T-cell (primary cell): ENCODE results near the gene CCDC7. TPM values are rescaled to one million over a fixed set of nuclear protein-coding genes. Genes with fewer than 3 reads are reported as not detected.

ENCODE experiments used
- ATAC-seq, 4 experiments: fragments of 200-7000 bp in 3 of 4; fragments of 150-1000 bp in 1 of 4; cut with Tn5 transposase; replicated peaks in 1 of 4; 1 replicate in 3 of 4; 2 replicates in 1 of 4; pipeline ENCODE4 v1.10.0; 2021; ENCODE audit warnings: moderate library complexity in 3 of 4, mild to moderate bottlenecking in 2 of 4, moderate number of reproducible peaks in 1 of 4
- CTCF ChIA-PET, 2 donors: fragments of 300-600 bp; sonication (Branson Sonifier 250); formaldehyde crosslinking; loops; one replicate each; lab custom pipeline; 2022; ENCODE audit warnings: antibody characterized with exemption in 2 of 2; lab: Charles Lee
- POLR2A ChIA-PET, 2 donors: fragments of 300-600 bp; sonication (Branson Sonifier 250); formaldehyde crosslinking; loops; one replicate each; lab custom pipeline; 2022; ENCODE audit warnings: antibody characterized with exemption in 2 of 2; lab: Charles Lee
- DNase-seq, 35 experiments: peaks; one replicate each; pipeline versions ENCODE4 v3.0.0 to v3.0.0-alpha.2; 2013 to 2023
- H3K27ac ChIP-seq: one replicate; pipeline ENCODE4 v1.5.1; 2013; ENCODE audit warnings: low read length
- H3K27me3 ChIP-seq, 2 experiments: replicated peaks in 1 of 2; 1 replicate in 1 of 2; 2 replicates in 1 of 2; pipeline versions ENCODE4 v1.6.1 to v1.7.0; 2013; ENCODE audit warnings: low read length in 1 of 2, mixed read lengths in 1 of 2; ENCODE audit not compliant: control insufficient read depth in 2 of 2, insufficient read depth in 2 of 2; ENCODE audit errors: extremely low read depth in 1 of 2
- H3K36me3 ChIP-seq, 2 donors: 1 replicate in 1 of 2; 2 replicates in 1 of 2; pipeline versions ENCODE4 v1.6.1 to v1.7.0; 2013; ENCODE audit warnings: low read length in 1 of 2; ENCODE audit not compliant: control insufficient read depth in 2 of 2, insufficient read depth in 1 of 2; ENCODE audit errors: extremely low read depth in 1 of 2
- H3K4me1 ChIP-seq, 2 experiments: 1 replicate in 1 of 2; 2 replicates in 1 of 2; pipeline versions ENCODE4 v1.6.1 to v1.7.0; 2013; ENCODE audit warnings: low read length in 2 of 2, mixed read lengths in 1 of 2; ENCODE audit not compliant: insufficient read depth in 2 of 2, control insufficient read depth in 1 of 2; ENCODE audit errors: extremely low read depth in 1 of 2
- H3K4me3 ChIP-seq, 2 donors: 1 replicate in 1 of 2; 2 replicates in 1 of 2; pipeline versions ENCODE4 v1.5.1 to v1.7.0; 2013; ENCODE audit warnings: mild to moderate bottlenecking in 2 of 2, low read length in 1 of 2, moderate library complexity in 1 of 2; ENCODE audit not compliant: control insufficient read depth in 1 of 2; ENCODE audit errors: extremely low read depth in 1 of 2
- H3K9me3 ChIP-seq: 2 replicates; pipeline ENCODE4 v1.7.0; 2013
- H3K27ac Mint-ChIP-seq, 2 donors: one replicate each; pipeline ENCODE4 v1.8.0; 2020 to 2021; ENCODE audit warnings: mild to moderate bottlenecking in 2 of 2, mixed read lengths in 2 of 2
- H3K27me3 Mint-ChIP-seq, 2 donors: one replicate each; pipeline ENCODE4 v1.8.0; 2021 to 2022; ENCODE audit warnings: mixed read lengths in 2 of 2
- H3K36me3 Mint-ChIP-seq: one replicate; pipeline ENCODE4 v1.8.0; 2021; ENCODE audit warnings: mixed read lengths
- H3K4me1 Mint-ChIP-seq, 3 donors: one replicate each; pipeline ENCODE4 v1.8.0; 2020 to 2022; ENCODE audit warnings: mixed read lengths in 3 of 3, mild to moderate bottlenecking in 1 of 3
- H3K4me3 Mint-ChIP-seq, 3 donors: one replicate each; pipeline ENCODE4 v1.8.0; 2020 to 2022; ENCODE audit warnings: mild to moderate bottlenecking in 3 of 3, mixed read lengths in 3 of 3, moderate library complexity in 3 of 3
- H3K9me3 Mint-ChIP-seq, 3 donors: one replicate each; pipeline ENCODE4 v1.8.0; 2020 to 2022; ENCODE audit warnings: mixed read lengths in 3 of 3
- WGBS: methylation state at CpG from one replicate; pipeline ENCODE4 v1.1.5; 2013; ENCODE audit warnings: missing lambda C conversion rate; ENCODE audit not compliant: insufficient coverage; 5-methylcytosine and 5-hydroxymethylcytosine counted together
- total RNA-seq, 35 experiments: library from RNA in 6 of 35; stranded (reverse) in 6 of 35; fragments of 120-200 nt in 1 of 35; gene quantifications; one replicate each; pipeline versions ENCODE4 v1.2.1 to v1.2.4 and lab custom pipeline; 2013 to 2026

The CCDC7 gene
- total RNA-seq, 5 donors from 2014 or later (not counting 1 experiment from before 2014, with no cell fraction given), result 48.1 to 74.6 (median 62.1) TPM

- H3K4me1 Mint-ChIP-seq, result peaks cover 4 to 6% (median 6%) of the 10 kb centered on the region in 3 donors
- peaks cover 3% of the 10 kb centered on the region for H3K9me3 ChIP-seq
- no peak overlapping the region for H3K4me3 ChIP-seq
- no peak overlapping the region for H3K4me3 Mint-ChIP-seq
- WGBS, result no CpG with 5 or more reads among the region's 1 CpG
- H3K4me1 ChIP-seq, result no peaks in the 10 kb centered on the region
- DNase-seq (no peak), ATAC-seq (no peak)
- H3K27ac ChIP-seq, result no peak overlapping the region
- H3K9me3 Mint-ChIP-seq, result peaks cover 5 to 20% (median 10%) of the 10 kb centered on the region in 3 donors
- no peaks in the 10 kb centered on the region for H3K27me3 Mint-ChIP-seq
- H3K27ac Mint-ChIP-seq, result no peak overlapping the region
- peaks cover 61% of the 10 kb centered on the region for H3K36me3 Mint-ChIP-seq
- no peaks in the 10 kb centered on the region for H3K27me3 ChIP-seq
- peaks cover 0 to 4% of the 10 kb centered on the region in 2 donors for H3K36me3 ChIP-seq
- POLR2A ChIA-PET, result no interaction called here
- CTCF ChIA-PET, result no interaction called here
Observed at GRCh38 chr10:32621969-32622368, 176.0 kb downstream of the CCDC7 start.

- Histone ChIP-seq H3K36me3 (peaks cover 0 to 4% of the 10 kb centered on the region in 2 donors), H3K9me3 (peaks cover 3% of the 10 kb centered on the region), H3K4me1 (no peaks in the 10 kb centered on the region), H3K27ac (no peak overlapping the region), H3K27me3 (no peaks in the 10 kb centered on the region), H3K4me3 (no peak overlapping the region)
- H3K27ac Mint-ChIP-seq, result no peak overlapping the region
- ATAC-seq, result no peak
- H3K4me3 Mint-ChIP-seq, result no peak overlapping the region
- no peaks in the 10 kb centered on the region for H3K27me3 Mint-ChIP-seq
- H3K4me1 Mint-ChIP-seq, result peaks cover 4 to 6% (median 6%) of the 10 kb centered on the region in 3 donors
- ChIA-PET CTCF (no interaction called here), POLR2A (no interaction called here)
- DNase-seq, result no peak
- H3K9me3 Mint-ChIP-seq, result peaks cover 5 to 25% (median 10%) of the 10 kb centered on the region in 3 donors
- no CpG with 5 or more reads among the region's 2 CpGs for WGBS
- H3K36me3 Mint-ChIP-seq, result peaks cover 65% of the 10 kb centered on the region
Observed at GRCh38 chr10:32622409-32622808, 176.5 kb downstream of the CCDC7 start.

- H3K27ac Mint-ChIP-seq, result no peak overlapping the region
- H3K36me3 ChIP-seq, result peaks cover 0 to 4% of the 10 kb centered on the region in 2 donors
- DNase-seq, result no peak
- no peak for ATAC-seq
- H3K4me3 Mint-ChIP-seq, result no peak overlapping the region
- H3K9me3 Mint-ChIP-seq, result peaks cover 5 to 16% (median 5%) of the 10 kb centered on the region in 3 donors
- POLR2A ChIA-PET, result no interaction called here
- no peaks in the 10 kb centered on the region for H3K27me3 Mint-ChIP-seq
- H3K27ac ChIP-seq, result no peak overlapping the region
- WGBS, result no CpG with 5 or more reads among the region's 1 CpG
- no peaks in the 10 kb centered on the region for H3K4me1 Mint-ChIP-seq
- H3K4me3 ChIP-seq, result no peak overlapping the region
- H3K27me3 ChIP-seq, result no peaks in the 10 kb centered on the region
- H3K4me1 ChIP-seq, result no peaks in the 10 kb centered on the region
- CTCF ChIA-PET, result interaction anchor here in 1 of 2 donors (0.7 kb wide), 1 partner anchor 528 kb away, joined by 3 read pairs; no protein-coding TSS in a partner anchor
- peaks cover 47% of the 10 kb centered on the region for H3K36me3 Mint-ChIP-seq
- no peaks in the 10 kb centered on the region for H3K9me3 ChIP-seq
Observed at GRCh38 chr10:32627183-32627582, 181.2 kb downstream of the CCDC7 start.

- H3K27ac Mint-ChIP-seq, result no peak overlapping the region
- ATAC-seq, result no peak
- Histone ChIP-seq H3K36me3 (no peaks in the 10 kb centered on the region), H3K9me3 (no peaks in the 10 kb centered on the region), H3K27me3 (no peaks in the 10 kb centered on the region), H3K4me3 (no peak overlapping the region), H3K27ac (no peak overlapping the region), H3K4me1 (no peaks in the 10 kb centered on the region)
- H3K4me3 Mint-ChIP-seq, result no peak overlapping the region
- no peaks in the 10 kb centered on the region for H3K27me3 Mint-ChIP-seq
- peaks cover 42% of the 10 kb centered on the region for H3K36me3 Mint-ChIP-seq
- no peaks in the 10 kb centered on the region for H3K4me1 Mint-ChIP-seq
- CTCF ChIA-PET, result no interaction called here
- DNase-seq, result no peak
- H3K9me3 Mint-ChIP-seq, result peaks cover 5 to 16% (median 5%) of the 10 kb centered on the region in 3 donors
- POLR2A ChIA-PET, result no interaction called here
Observed at GRCh38 chr10:32629910-32630309, 184.0 kb downstream of the CCDC7 start.

- Histone ChIP-seq H3K4me3 (no peak overlapping the region), H3K4me1 (peaks cover 0 to 6% of the 10 kb centered on the region in 2 experiments), H3K27me3 (no peaks in the 10 kb centered on the region), H3K9me3 (no peaks in the 10 kb centered on the region), H3K27ac (no peak overlapping the region), H3K36me3 (no peaks in the 10 kb centered on the region)
- no peak overlapping the region for H3K27ac Mint-ChIP-seq
- peaks cover 8 to 22% (median 12%) of the 10 kb centered on the region in 3 donors for H3K4me1 Mint-ChIP-seq
- POLR2A ChIA-PET, result interaction anchor here in 1 of 2 donors (0.6 kb wide), 1 partner anchor 21 kb away, joined by 11 read pairs; no protein-coding TSS in a partner anchor
- DNase-seq, result no peak
- H3K9me3 Mint-ChIP-seq, result peaks cover 3 to 19% (median 6%) of the 10 kb centered on the region in 3 donors
- H3K4me3 Mint-ChIP-seq, result no peak overlapping the region
- no peaks in the 10 kb centered on the region for H3K27me3 Mint-ChIP-seq
- H3K36me3 Mint-ChIP-seq, result peaks cover 62% of the 10 kb centered on the region
- ATAC-seq, result no peak
- CTCF ChIA-PET, result no interaction called here
- no CpG with 5 or more reads among the region's 1 CpG for WGBS
Observed at GRCh38 chr10:32646535-32646934, 200.6 kb downstream of the CCDC7 start.

GRCh38 chr10:32650246-32650655, 204.3 kb downstream of the CCDC7 start:
- H3K4me1 ChIP-seq, result peaks cover 0 to 6% of the 10 kb centered on the region in 2 experiments
- no peak overlapping the region for H3K4me3 ChIP-seq
- H3K36me3 ChIP-seq, result peaks cover 0 to 3% of the 10 kb centered on the region in 2 donors
- DNase-seq (peak in 5 of 35 experiments; percentile 0 to 41 (median 4)), ATAC-seq (peak; percentile 31 to 61 (median 53))
- Mint-ChIP-seq H3K4me1 (peaks cover 12 to 22% (median 14%) of the 10 kb centered on the region in 3 donors), H3K27me3 (no peaks in the 10 kb centered on the region), H3K36me3 (peaks cover 79% of the 10 kb centered on the region), H3K9me3 (peaks cover 20 to 48% (median 29%) of the 10 kb centered on the region in 3 donors), H3K4me3 (no peak overlapping the region), H3K27ac (peak overlapping the region in 1 of 2 donors; percentile 29)
- H3K9me3 ChIP-seq, result peaks cover 5% of the 10 kb centered on the region
- ChIA-PET POLR2A (no interaction called here), CTCF (no interaction called here)
- H3K27ac ChIP-seq, result no peak overlapping the region
- H3K27me3 ChIP-seq, result no peaks in the 10 kb centered on the region
- WGBS, result no CpG with 5 or more reads among the region's 1 CpG
